SK-N-SH (cell line): Measurements from ENCODE around the gene TXNDC5. TPM values are rescaled to one million over a fixed set of nuclear protein-coding genes. Genes with fewer than 3 reads are reported as not detected.

Source experiments
- CTCF ChIA-PET: fragments of 300-600, 350-600 bp; formaldehyde crosslinking; extraction: SDS; loops from one replicate; lab custom pipeline; 2021; lab: Yijun Ruan, JAX
- POLR2A ChIA-PET: fragments of 350-600 bp; sonication (Branson Sonifier 250); formaldehyde crosslinking; extraction: SDS; loops from one replicate; lab custom pipeline; 2020; ENCODE audit warnings: antibody characterized with exemption, inconsistent platforms; lab: Yijun Ruan, JAX
- DNase-seq: peaks from one replicate; pipeline ENCODE4 v3.0.0; 2012
- H2AFZ ChIP-seq: fragments of 200-600 bp; sonication (generic); 2 replicates; pipeline ENCODE4 v1.8.1; 2016; ENCODE audit warnings: antibody characterized with exemption, mild to moderate bottlenecking, low read depth
- H3F3A ChIP-seq: fragments of 200-600 bp; sonication (generic); replicated peaks from 2 replicates; pipeline ENCODE3; 2016; ENCODE audit warnings: antibody characterized with exemption, mild to moderate bottlenecking; ENCODE audit not compliant: insufficient read depth
- H3K27ac ChIP-seq, 2 experiments: fragments of 200-500 bp in 1 of 2; fragments of 200-600 bp in 1 of 2; sonication (Bioruptor generic) in 1 of 2; sonication (generic), shearing (Covaris generic) in 1 of 2; 2 replicates each; pipeline versions ENCODE4 v1.5.1 to v1.6.1; 2014 to 2016; ENCODE audit warnings: low read depth in 2 of 2, inconsistent platforms in 1 of 2, low read length in 1 of 2, mild to moderate bottlenecking in 1 of 2, mixed read lengths in 1 of 2
- H3K27me3 ChIP-seq: fragments of 200-600 bp; sonication (generic), shearing (Covaris generic); 2 replicates; pipeline ENCODE4 v1.6.1; 2016; ENCODE audit warnings: mixed run types; ENCODE audit not compliant: insufficient read depth
- H3K36me3 ChIP-seq, 2 experiments: fragments of 200-500 bp in 1 of 2; fragments of 200-600 bp in 1 of 2; sonication (Bioruptor generic) in 1 of 2; sonication (generic) in 1 of 2; replicated peaks in 1 of 2; 2 replicates each; pipeline versions ENCODE3 to v1.5.1; 2014 to 2016; ENCODE audit warnings: low read length in 1 of 2, mild to moderate bottlenecking in 1 of 2; ENCODE audit not compliant: insufficient read depth in 2 of 2, control insufficient read depth in 1 of 2
- H3K4me1 ChIP-seq, 2 experiments: fragments of 200-500 bp in 1 of 2; fragments of 200-600 bp in 1 of 2; sonication (Bioruptor generic) in 1 of 2; sonication (generic), shearing (Covaris generic) in 1 of 2; 2 replicates each; pipeline versions ENCODE4 v1.5.1 to v1.6.1; 2014 to 2016; ENCODE audit warnings: low read depth in 1 of 2, low read length in 1 of 2, mixed run types in 1 of 2; ENCODE audit not compliant: insufficient read depth in 2 of 2, control insufficient read depth in 1 of 2
- H3K4me2 ChIP-seq: fragments of 200-600 bp; sonication (generic), shearing (Covaris generic); 2 replicates; pipeline ENCODE4 v1.6.1; 2017; ENCODE audit warnings: mixed run types
- H3K4me3 ChIP-seq, 2 experiments: fragments of 200-500 bp in 1 of 2; fragments of 200-600 bp in 1 of 2; sonication (Bioruptor generic) in 1 of 2; sonication (generic), shearing (Covaris generic) in 1 of 2; 2 replicates each; pipeline versions ENCODE4 v1.5.1 to v1.8.1; 2014 to 2016; ENCODE audit warnings: low read depth in 2 of 2, inconsistent platforms in 1 of 2, low read length in 1 of 2, mild to moderate bottlenecking in 1 of 2, mixed read lengths in 1 of 2, moderate library complexity in 1 of 2
- H3K79me2 ChIP-seq: fragments of 200-600 bp; sonication (generic); 2 replicates; pipeline ENCODE4 v1.8.1; 2017; ENCODE audit warnings: mild to moderate bottlenecking; ENCODE audit not compliant: insufficient read depth
- H3K9ac ChIP-seq: fragments of 200-600 bp; sonication (generic); 2 replicates; pipeline ENCODE4 v1.6.1; 2017; ENCODE audit warnings: mixed run types
- H3K9me2 ChIP-seq: fragments of 200-600 bp; sonication (generic); 2 replicates; pipeline ENCODE4 v1.6.1; 2017; ENCODE audit warnings: mixed run types
- H3K9me3 ChIP-seq: fragments of 200-600 bp; sonication (generic); 2 replicates; pipeline ENCODE4 v1.6.1; 2017; ENCODE audit warnings: mixed run types, mild to moderate bottlenecking, moderate library complexity
- H4K20me1 ChIP-seq: fragments of 200-600 bp; sonication (generic); 2 replicates; pipeline ENCODE4 v1.6.1; 2017; ENCODE audit warnings: mild to moderate bottlenecking, mixed run types; ENCODE audit not compliant: insufficient read depth
- CHD2 ChIP-seq: fragments of 150-350 bp; IDR thresholded peaks from 2 replicates; pipeline ENCODE4 v1.6.1; 2018; ENCODE audit warnings: low read length; ENCODE audit not compliant: partially characterized antibody
- ELF1 ChIP-seq: IDR thresholded peaks from 2 replicates; pipeline ENCODE4 v1.4.0; 2012
- EZH2phosphoT487 ChIP-seq: fragments of 200-600 bp; sonication (generic); IDR thresholded peaks from 2 replicates; pipeline ENCODE4 v1.6.1; 2017; ENCODE audit warnings: low read depth, mixed run types, mild to moderate bottlenecking, antibody characterized with exemption, moderate library complexity, borderline replicate concordance
- FOSL2 ChIP-seq: IDR thresholded peaks from 2 replicates; pipeline ENCODE4 v1.4.0; 2012; ENCODE audit warnings: low read depth, mild to moderate bottlenecking, moderate library complexity, borderline replicate concordance
- FOXJ3 ChIP-seq: sonication (generic); formaldehyde crosslinking; IDR thresholded peaks from 2 replicates; pipeline ENCODE4 v1.5.1; 2020; ENCODE audit warnings: mild to moderate bottlenecking, missing genetic modification reagents
- FOXM1 ChIP-seq: IDR thresholded peaks from 2 replicates; pipeline ENCODE4 v1.4.0; 2012; ENCODE audit warnings: low read depth, mild to moderate bottlenecking
- GATA2 ChIP-seq: sonication (generic); formaldehyde crosslinking; IDR thresholded peaks from 2 replicates; pipeline ENCODE4 v1.5.0; 2020; ENCODE audit warnings: mild to moderate bottlenecking, missing genetic modification reagents
- MEF2A ChIP-seq: IDR thresholded peaks from 2 replicates; pipeline ENCODE4 v1.4.0; 2012; ENCODE audit warnings: low read depth, borderline replicate concordance
- MXI1 ChIP-seq: IDR thresholded peaks from 2 replicates; pipeline ENCODE4 v1.6.1; 2012; ENCODE audit warnings: mild to moderate bottlenecking, low read depth, low read length, improper control_type of control experiment
- NFIC ChIP-seq: IDR thresholded peaks from 2 replicates; pipeline ENCODE4 v1.4.0; 2012; ENCODE audit warnings: borderline replicate concordance
- NRF1 ChIP-seq: IDR thresholded peaks from 2 replicates; pipeline ENCODE4 v1.6.1; 2012; ENCODE audit warnings: low read depth, mild to moderate bottlenecking, low read length
- POLR2AphosphoS5 ChIP-seq: IDR thresholded peaks from 2 replicates; pipeline ENCODE4 v1.6.1; 2012; ENCODE audit warnings: low read depth, low read length
- RAD21 ChIP-seq: IDR thresholded peaks from 2 replicates; pipeline ENCODE4 v1.6.1; 2012; ENCODE audit warnings: mild to moderate bottlenecking, low read length
- RCOR1 ChIP-seq: fragments of 150-350 bp; IDR thresholded peaks from 2 replicates; pipeline ENCODE4 v1.6.1; 2017; ENCODE audit warnings: antibody characterized with exemption, low read length
- RFX5 ChIP-seq: IDR thresholded peaks from 2 replicates; pipeline ENCODE4 v1.6.1; 2012; ENCODE audit warnings: mild to moderate bottlenecking, improper control_type of control experiment, low read length
- RXRA ChIP-seq: IDR thresholded peaks from 2 replicates; pipeline ENCODE4 v1.4.0; 2012; ENCODE audit warnings: low read depth, mild to moderate bottlenecking, borderline replicate concordance
- TCF12 ChIP-seq: IDR thresholded peaks from 2 replicates; pipeline ENCODE4 v1.4.0; 2012
- TEAD4 ChIP-seq: IDR thresholded peaks from 2 replicates; pipeline ENCODE4 v1.4.0; 2012; ENCODE audit warnings: mild to moderate bottlenecking, borderline replicate concordance; ENCODE audit not compliant: insufficient read depth
- USF1 ChIP-seq: IDR thresholded peaks from 2 replicates; pipeline ENCODE4 v1.4.0; 2012; ENCODE audit warnings: low read depth, borderline replicate concordance
- YY1 ChIP-seq: IDR thresholded peaks from 2 replicates; pipeline ENCODE4 v1.4.0; 2012; ENCODE audit warnings: low read depth, mild to moderate bottlenecking
- WGBS: methylation state at CpG from one replicate; pipeline ENCODE4 v1.1.6; 2017; ENCODE audit warnings: low lambda C conversion rate; 5-methylcytosine and 5-hydroxymethylcytosine counted together
- polyA plus RNA-seq, 3 experiments: library from polyadenylated mRNA; depleted of rRNA; stranded (reverse); fragments of >200 nt; gene quantifications; 2 replicates each; pipeline ENCODE4 v1.2.3, GENCODE V29; 2012
- TF ChIP-seq, protein P1 (sequence below): IDR thresholded peaks from 2 replicates; pipeline ENCODE4 v1.4.0; 2012; ENCODE audit warnings: low read depth
- TF ChIP-seq, protein P2 (sequence below): fragments of 150-350 bp; IDR thresholded peaks from 2 replicates; pipeline ENCODE4 v1.6.1; 2016; ENCODE audit warnings: mild to moderate bottlenecking, low read depth, low read length
- TF ChIP-seq, protein P3 (sequence below): IDR thresholded peaks from 2 replicates; pipeline ENCODE4; 2012
- TF ChIP-seq, protein P4 (sequence below): fragments of 200-600 bp; sonication (generic); IDR thresholded peaks from 2 replicates; pipeline ENCODE4 v1.6.1; 2017; ENCODE audit warnings: antibody characterized with exemption, mild to moderate bottlenecking, moderate library complexity

The TXNDC5 gene
- polyA plus RNA-seq, 1 of the 3 experiments (the other 2 are of a cell fraction): 187 TPM

GRCh38 chr6:7924867-7925266 is 14.3 kb upstream of the TXNDC5 start:
- Histone ChIP-seq H3K27me3 (no peaks in the 10 kb centered on the region), H3K4me2 (no peak overlapping the region), H3K9ac (no peak overlapping the region), H3K9me2 (no peaks in the 10 kb centered on the region), H3K27ac (no peak overlapping the region), H3K9me3 (no peaks in the 10 kb centered on the region), H4K20me1 (no peaks in the 10 kb centered on the region), H2AFZ (no peak overlapping the region), H3F3A (no peaks in the 10 kb centered on the region), H3K79me2 (no peaks in the 10 kb centered on the region), H3K4me3 (no peak overlapping the region), H3K36me3 (no peaks in the 10 kb centered on the region), H3K4me1 (no peaks in the 10 kb centered on the region)
- ChIA-PET POLR2A (no interaction called here), CTCF (interaction anchor here (1.7 kb wide), 1 partner anchor 13 kb away, joined by 3 read pairs; no protein-coding TSS in a partner anchor)
- TF ChIP-seq CHD2 (no peak), NFIC (no peak), RAD21 (no peak), NRF1 (no peak), FOXJ3 (CRISPR knock-in tag) (no peak), POLR2AphosphoS5 (no peak), FOXM1 (no peak), RCOR1 (no peak), EZH2phosphoT487 (no peak), TCF12 (no peak), MEF2A (no peak), GATA2 (CRISPR knock-in tag) (no peak), RXRA (no peak), FOSL2 (no peak), TEAD4 (no peak)
- TF ChIP-seq, protein P1, sequence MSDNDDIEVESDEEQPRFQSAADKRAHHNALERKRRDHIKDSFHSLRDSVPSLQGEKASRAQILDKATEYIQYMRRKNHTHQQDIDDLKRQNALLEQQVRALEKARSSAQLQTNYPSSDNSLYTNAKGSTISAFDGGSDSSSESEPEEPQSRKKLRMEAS: no peak
- TF ChIP-seq, protein P2, sequence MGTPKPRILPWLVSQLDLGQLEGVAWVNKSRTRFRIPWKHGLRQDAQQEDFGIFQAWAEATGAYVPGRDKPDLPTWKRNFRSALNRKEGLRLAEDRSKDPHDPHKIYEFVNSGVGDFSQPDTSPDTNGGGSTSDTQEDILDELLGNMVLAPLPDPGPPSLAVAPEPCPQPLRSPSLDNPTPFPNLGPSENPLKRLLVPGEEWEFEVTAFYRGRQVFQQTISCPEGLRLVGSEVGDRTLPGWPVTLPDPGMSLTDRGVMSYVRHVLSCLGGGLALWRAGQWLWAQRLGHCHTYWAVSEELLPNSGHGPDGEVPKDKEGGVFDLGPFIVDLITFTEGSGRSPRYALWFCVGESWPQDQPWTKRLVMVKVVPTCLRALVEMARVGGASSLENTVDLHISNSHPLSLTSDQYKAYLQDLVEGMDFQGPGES: no peak
- no peak for DNase-seq

DNA sequence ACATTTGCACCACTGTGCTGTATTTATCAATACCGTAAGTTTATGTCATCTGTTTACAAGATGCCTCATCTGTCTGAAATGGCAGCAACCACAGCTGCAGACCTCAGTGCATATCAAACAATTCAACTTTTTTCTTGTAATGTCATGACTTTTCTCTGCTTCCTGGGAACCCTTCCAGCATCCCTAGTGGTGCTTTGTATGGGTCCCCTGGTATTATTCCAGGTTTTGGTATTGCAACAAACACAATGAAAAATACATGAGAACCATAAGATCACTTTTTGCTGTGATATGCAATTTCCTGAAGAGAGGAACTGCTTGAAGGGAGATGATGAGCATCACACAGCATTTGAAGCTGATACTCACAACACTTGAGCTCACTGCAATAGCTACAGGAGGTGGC is 12.0 kb upstream of the TXNDC5 start:
- ChIA-PET POLR2A (no interaction called here), CTCF (no interaction called here)
- Histone ChIP-seq H3K9me3 (no peaks in the 10 kb centered on the region), H3K4me3 (no peak overlapping the region), H3F3A (no peaks in the 10 kb centered on the region), H3K9ac (no peak overlapping the region), H3K79me2 (no peaks in the 10 kb centered on the region), H3K9me2 (no peaks in the 10 kb centered on the region), H3K4me2 (no peak overlapping the region), H4K20me1 (no peaks in the 10 kb centered on the region), H3K4me1 (no peaks in the 10 kb centered on the region), H2AFZ (no peak overlapping the region), H3K27me3 (no peaks in the 10 kb centered on the region), H3K36me3 (no peaks in the 10 kb centered on the region), H3K27ac (no peak overlapping the region)
- no peak for DNase-seq
- 93% methylated on average over 1 of the region's 1 CpG for whole genome bisulfite sequencing
- TF ChIP-seq ELF1 (no peak), RFX5 (no peak), USF1 (no peak), MXI1 (no peak), NRF1 (no peak), RAD21 (no peak), MEF2A (no peak), GATA2 (CRISPR knock-in tag) (no peak), YY1 (no peak)
- TF ChIP-seq, protein P1: no peak
- TF ChIP-seq, protein P3, sequence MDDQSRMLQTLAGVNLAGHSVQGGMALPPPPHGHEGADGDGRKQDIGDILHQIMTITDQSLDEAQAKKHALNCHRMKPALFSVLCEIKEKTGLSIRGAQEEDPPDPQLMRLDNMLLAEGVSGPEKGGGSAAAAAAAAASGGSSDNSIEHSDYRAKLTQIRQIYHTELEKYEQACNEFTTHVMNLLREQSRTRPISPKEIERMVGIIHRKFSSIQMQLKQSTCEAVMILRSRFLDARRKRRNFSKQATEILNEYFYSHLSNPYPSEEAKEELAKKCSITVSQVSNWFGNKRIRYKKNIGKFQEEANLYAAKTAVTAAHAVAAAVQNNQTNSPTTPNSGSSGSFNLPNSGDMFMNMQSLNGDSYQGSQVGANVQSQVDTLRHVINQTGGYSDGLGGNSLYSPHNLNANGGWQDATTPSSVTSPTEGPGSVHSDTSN: no peak
- TF ChIP-seq, protein P4, sequence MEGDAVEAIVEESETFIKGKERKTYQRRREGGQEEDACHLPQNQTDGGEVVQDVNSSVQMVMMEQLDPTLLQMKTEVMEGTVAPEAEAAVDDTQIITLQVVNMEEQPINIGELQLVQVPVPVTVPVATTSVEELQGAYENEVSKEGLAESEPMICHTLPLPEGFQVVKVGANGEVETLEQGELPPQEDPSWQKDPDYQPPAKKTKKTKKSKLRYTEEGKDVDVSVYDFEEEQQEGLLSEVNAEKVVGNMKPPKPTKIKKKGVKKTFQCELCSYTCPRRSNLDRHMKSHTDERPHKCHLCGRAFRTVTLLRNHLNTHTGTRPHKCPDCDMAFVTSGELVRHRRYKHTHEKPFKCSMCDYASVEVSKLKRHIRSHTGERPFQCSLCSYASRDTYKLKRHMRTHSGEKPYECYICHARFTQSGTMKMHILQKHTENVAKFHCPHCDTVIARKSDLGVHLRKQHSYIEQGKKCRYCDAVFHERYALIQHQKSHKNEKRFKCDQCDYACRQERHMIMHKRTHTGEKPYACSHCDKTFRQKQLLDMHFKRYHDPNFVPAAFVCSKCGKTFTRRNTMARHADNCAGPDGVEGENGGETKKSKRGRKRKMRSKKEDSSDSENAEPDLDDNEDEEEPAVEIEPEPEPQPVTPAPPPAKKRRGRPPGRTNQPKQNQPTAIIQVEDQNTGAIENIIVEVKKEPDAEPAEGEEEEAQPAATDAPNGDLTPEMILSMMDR: no peak
- TF ChIP-seq, protein P2: no peak
